IMR-90 (cell line): Measurements from ENCODE around the gene ITGA3. TPM values are rescaled to one million over a fixed set of nuclear protein-coding genes. Genes with fewer than 3 reads are reported as not detected.

Source experiments
- ATAC-seq: fragments of 200-7000 bp; cut with Tn5 transposase; 2 replicates; pipeline ENCODE4 v1.9.1; 2020; ENCODE audit warnings: low read depth, mild to moderate bottlenecking, moderate library complexity
- BruUV-seq: library from RNA; stranded (reverse); fragments of 400-500 nt; replicated peaks from 2 replicates; lab custom pipeline; 2021; lab: Mats Ljungman, UMichigan
- CTCF ChIA-PET: fragments of 300-600 bp; formaldehyde crosslinking; extraction: SDS; loops from one replicate; lab custom pipeline; 2021; ENCODE audit warnings: antibody characterized with exemption; lab: Yijun Ruan, JAX
- POLR2A ChIA-PET: fragments of 300-600 bp; sonication (Branson Sonifier 250); formaldehyde crosslinking; loops from one replicate; lab custom pipeline; 2022; ENCODE audit warnings: antibody characterized with exemption; ENCODE audit not compliant: unreplicated experiment; lab: Charles Lee
- DNase-seq: peaks from one replicate; pipeline ENCODE4 v3.0.0; 2013
- H2AFZ ChIP-seq: replicated peaks from 2 replicates; pipeline ENCODE3; 2013; ENCODE audit warnings: low read length, mild to moderate bottlenecking; ENCODE audit not compliant: poor library complexity
- H2AK5ac ChIP-seq: 2 replicates; pipeline ENCODE4 v1.6.1; 2013; ENCODE audit warnings: low read depth, low read length, inconsistent platforms
- H2AK9ac ChIP-seq: replicated peaks from 2 replicates; pipeline ENCODE3; 2013; ENCODE audit warnings: mild to moderate bottlenecking, low read depth, low read length, moderate library complexity; ENCODE audit not compliant: poor library complexity
- H2BK120ac ChIP-seq: 2 replicates; pipeline ENCODE4 v1.6.1; 2013; ENCODE audit warnings: low read depth, low read length, inconsistent platforms
- H2BK15ac ChIP-seq: 3 replicates; pipeline ENCODE4 v1.6.1; 2013; ENCODE audit warnings: low read depth, low read length, inconsistent platforms
- H2BK20ac ChIP-seq: 2 replicates; pipeline ENCODE4 v1.6.1; 2013; ENCODE audit warnings: low read depth, mild to moderate bottlenecking, inconsistent platforms, low read length, moderate library complexity
- H2BK5ac ChIP-seq: 2 replicates; pipeline ENCODE4 v1.6.1; 2013; ENCODE audit warnings: mild to moderate bottlenecking, low read depth, low read length, inconsistent platforms; ENCODE audit not compliant: poor library complexity, severe bottlenecking
- H3K14ac ChIP-seq: replicated peaks from 2 replicates; pipeline ENCODE4 v1.6.1; 2013; ENCODE audit warnings: low read depth, low read length, inconsistent platforms
- H3K18ac ChIP-seq: 2 replicates; pipeline ENCODE4 v1.6.1; 2013; ENCODE audit warnings: low read depth, low read length, control low read depth
- H3K23ac ChIP-seq: 2 replicates; pipeline ENCODE4 v1.6.1; 2013; ENCODE audit warnings: low read depth, low read length, inconsistent platforms
- H3K27ac ChIP-seq: 2 replicates; pipeline ENCODE4 v1.5.1; 2013; ENCODE audit warnings: mild to moderate bottlenecking, control low read depth, low read length; ENCODE audit not compliant: insufficient read depth
- H3K27me3 ChIP-seq: 2 replicates; pipeline ENCODE4 v1.6.1; 2013; ENCODE audit warnings: low read length; ENCODE audit not compliant: control insufficient read depth, insufficient read depth
- H3K36me3 ChIP-seq: 2 replicates; pipeline ENCODE4 v1.6.1; 2013; ENCODE audit warnings: low read length, mixed read lengths; ENCODE audit not compliant: control insufficient read depth, insufficient read depth
- H3K4ac ChIP-seq: 2 replicates; pipeline ENCODE4 v1.6.1; 2013; ENCODE audit warnings: low read depth, low read length, inconsistent platforms
- H3K4me1 ChIP-seq: 2 replicates; pipeline ENCODE4 v1.6.1; 2013; ENCODE audit warnings: low read length, mixed read lengths; ENCODE audit not compliant: control insufficient read depth, insufficient read depth
- H3K4me2 ChIP-seq: 2 replicates; pipeline ENCODE4 v1.6.1; 2013; ENCODE audit warnings: low read depth, mild to moderate bottlenecking, control low read depth, low read length, moderate library complexity
- H3K4me3 ChIP-seq: 2 replicates; pipeline ENCODE4 v1.5.1; 2013; ENCODE audit warnings: low read depth, mild to moderate bottlenecking, control low read depth, low read length, moderate library complexity; ENCODE audit not compliant: insufficient read depth
- H3K56ac ChIP-seq: 2 replicates; pipeline ENCODE4 v1.6.1; 2013; ENCODE audit warnings: low read length, inconsistent platforms; ENCODE audit not compliant: insufficient read depth; ENCODE audit errors: extremely low read depth
- H3K79me1 ChIP-seq, 2 experiments: 2 replicates each; pipeline ENCODE4 v1.6.1; 2013; ENCODE audit warnings: low read length in 2 of 2, inconsistent platforms in 1 of 2, low read depth in 1 of 2
- H3K9ac ChIP-seq: 2 replicates; pipeline ENCODE4 v1.6.1; 2013; ENCODE audit warnings: low read depth, low read length, control low read depth
- H3K9me1 ChIP-seq: 2 replicates; pipeline ENCODE4 v1.6.1; 2013; ENCODE audit warnings: low read length, inconsistent platforms; ENCODE audit not compliant: insufficient read depth
- H3K9me3 ChIP-seq: 2 replicates; pipeline ENCODE4 v1.6.1; 2013; ENCODE audit warnings: low read length; ENCODE audit not compliant: control insufficient read depth, insufficient read depth
- H4K20me1 ChIP-seq: 2 replicates; pipeline ENCODE4 v1.6.1; 2013; ENCODE audit warnings: low read length, inconsistent platforms; ENCODE audit not compliant: insufficient read depth
- H4K5ac ChIP-seq: 2 replicates; pipeline ENCODE4 v1.6.1; 2013; ENCODE audit warnings: mild to moderate bottlenecking, low read depth, low read length, control low read depth
- H4K8ac ChIP-seq, 2 experiments: 2 replicates each; pipeline ENCODE4 v1.6.1; 2013; ENCODE audit warnings: low read depth in 2 of 2, low read length in 2 of 2, control low read depth in 1 of 2, inconsistent platforms in 1 of 2
- H4K91ac ChIP-seq: 2 replicates; pipeline ENCODE4 v1.6.1; 2013; ENCODE audit warnings: low read depth, low read length, inconsistent platforms; ENCODE audit not compliant: insufficient read depth
- CEBPB ChIP-seq: IDR thresholded peaks from 2 replicates; pipeline ENCODE4 v1.6.1; 2012; ENCODE audit warnings: low read depth, low read length, improper control_type of control experiment
- CHD1 ChIP-seq: IDR thresholded peaks from 2 replicates; pipeline ENCODE4 v1.6.1; 2012; ENCODE audit warnings: low read depth, low read length, improper control_type of control experiment
- FOS ChIP-seq: fragments of 150-350 bp; IDR thresholded peaks from 2 replicates; pipeline ENCODE4 v1.6.1; 2016; ENCODE audit warnings: low read depth, low read length
- MXI1 ChIP-seq: IDR thresholded peaks from 2 replicates; pipeline ENCODE4 v1.6.1; 2012; ENCODE audit warnings: low read depth, mild to moderate bottlenecking, low read length, moderate library complexity, borderline replicate concordance
- POLR2A ChIP-seq: IDR thresholded peaks from 2 replicates; pipeline ENCODE4 v1.6.1; 2012; ENCODE audit warnings: mild to moderate bottlenecking, low read depth, low read length
- RAD21 ChIP-seq: IDR thresholded peaks from 2 replicates; pipeline ENCODE4 v1.6.1; 2012; ENCODE audit warnings: low read length, improper control_type of control experiment
- RCOR1 ChIP-seq: IDR thresholded peaks from 2 replicates; pipeline ENCODE4 v1.6.1; 2012; ENCODE audit warnings: mild to moderate bottlenecking, low read length, improper control_type of control experiment; ENCODE audit not compliant: insufficient replicate concordance
- RFX5 ChIP-seq: IDR thresholded peaks from 2 replicates; pipeline ENCODE4 v1.8.0; 2012; ENCODE audit warnings: low read depth, mild to moderate bottlenecking, low read length, moderate library complexity
- SMC3 ChIP-seq: fragments of 150-350 bp; IDR thresholded peaks from 2 replicates; pipeline ENCODE4 v1.6.1; 2016; ENCODE audit warnings: low read depth, mild to moderate bottlenecking, antibody characterized with exemption, low read length, moderate library complexity
- WGBS, 2 experiments: methylation state at CpG; one replicate each; pipeline versions ENCODE4 v1.1.5 to v1.1.7; 2013; ENCODE audit warnings: missing lambda C conversion rate in 2 of 2; ENCODE audit not compliant: insufficient read length in 1 of 2; ENCODE audit errors: extremely low coverage in 2 of 2; 5-methylcytosine and 5-hydroxymethylcytosine counted together
- dilution Hi-C: fragments of 300-500 bp; cut with HindIII; formaldehyde crosslinking; loops from one replicate; pipeline ENCODE4 v1.14.3; 2018; ENCODE audit warnings: low sequenced_read_pairs; ENCODE audit not compliant: unreplicated experiment
- in situ Hi-C: fragments of 300-500 bp; cut with MboI; formaldehyde crosslinking; loops from 3 replicates; pipeline ENCODE4 v1.14.3; 2019; ENCODE audit warnings: low sequenced_read_pairs, inconsistent platforms, mixed read lengths
- intact Hi-C: fragments of 100-400 bp; cut with micrococcal nuclease; formaldehyde crosslinking; loops from 2 replicates; pipeline ENCODE4 v1.10.0; 2022
- polyA plus RNA-seq, 3 experiments: library from polyadenylated mRNA; depleted of rRNA; stranded (reverse); fragments of >200 nt; gene quantifications; 2 replicates each; pipeline ENCODE4 v1.2.3, GENCODE V29; 2012; ENCODE audit warnings: low replicate concordance in 1 of 3
- total RNA-seq: library from RNA; depleted of rRNA; stranded (reverse); fragments of >200 nt; gene quantifications from 2 replicates; pipeline ENCODE4 v1.2.3, GENCODE V29; 2012
- TF ChIP-seq, protein P1 (sequence below): fragments of 150-350 bp; IDR thresholded peaks from 2 replicates; pipeline ENCODE4 v1.6.1; 2017; ENCODE audit warnings: mild to moderate bottlenecking, antibody characterized with exemption, low read length, low read depth
- TF ChIP-seq, protein P2 (sequence below): conservative IDR thresholded peaks from 2 replicates; pipeline ENCODE4 v1.5.1; 2012; ENCODE audit warnings: mild to moderate bottlenecking, low read depth, low read length, improper control_type of control experiment

Gene ITGA3
- total and polyA plus RNA-seq, 2 of the 4 experiments (the other 2 are of a cell fraction) = 78.0 to 202 TPM

DNA sequence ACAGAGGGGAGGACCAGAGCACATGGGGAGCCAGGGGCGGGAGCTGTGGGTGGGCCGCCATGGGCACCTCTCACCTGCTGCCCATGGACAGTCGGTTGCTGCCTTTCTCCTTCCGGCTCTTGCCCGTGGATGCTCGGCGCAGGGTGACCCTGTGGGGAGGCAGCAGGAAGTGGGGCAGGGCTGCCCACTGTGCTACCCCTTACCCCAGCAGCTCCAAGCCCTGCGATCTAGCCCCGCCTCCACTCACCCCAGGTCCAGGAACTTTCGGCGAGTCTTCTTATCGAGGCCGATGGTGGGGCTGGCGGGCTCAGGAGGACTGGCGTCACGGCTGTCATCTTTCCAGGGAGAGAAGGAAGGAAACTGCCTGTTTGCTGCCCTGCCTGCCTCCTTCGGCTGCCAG is 59.8 kb downstream of the ITGA3 start:
- Histone ChIP-seq H3K14ac (no peak overlapping the region), H2BK20ac (no peak overlapping the region), H2AFZ (no peak overlapping the region), H4K8ac (no peak overlapping the region), H3K4ac (no peak overlapping the region), H4K91ac (no peak overlapping the region), H4K20me1 (no peaks in the 10 kb centered on the region), H2BK15ac (no peak overlapping the region), H3K27me3 (no peaks in the 10 kb centered on the region), H3K9ac (no peak overlapping the region), H3K27ac (no peak overlapping the region), H3K4me1 (peaks cover 3% of the 10 kb centered on the region), H3K18ac (no peak overlapping the region), H4K5ac (no peak overlapping the region), H3K79me1 (no peaks in the 10 kb centered on the region), H3K4me2 (no peak overlapping the region), H3K23ac (no peak overlapping the region), H2AK5ac (no peak overlapping the region), H3K9me1 (no peaks in the 10 kb centered on the region; the same call in 1 of the 2 replicates), H3K4me3 (no peak overlapping the region), H3K36me3 (peaks cover 11% of the 10 kb centered on the region; the same call in 1 of the 2 replicates), H3K56ac (no peak overlapping the region), H2BK5ac (no peak overlapping the region), H3K9me3 (no peaks in the 10 kb centered on the region), H2AK9ac (no peak overlapping the region), H2BK120ac (no peak overlapping the region)
- no TSS peak for BruUV-seq
- WGBS, 2 experiments = no CpG with 5 or more reads among the region's 17 CpGs
- POLR2A ChIA-PET = no interaction called here
- in situ Hi-C loops = no loop called here
- dilution Hi-C loops = no loop called here
- ATAC-seq (no peak), DNase-seq (no peak)
- TF ChIP-seq CHD1 = no peak
- TF ChIP-seq, protein P1, sequence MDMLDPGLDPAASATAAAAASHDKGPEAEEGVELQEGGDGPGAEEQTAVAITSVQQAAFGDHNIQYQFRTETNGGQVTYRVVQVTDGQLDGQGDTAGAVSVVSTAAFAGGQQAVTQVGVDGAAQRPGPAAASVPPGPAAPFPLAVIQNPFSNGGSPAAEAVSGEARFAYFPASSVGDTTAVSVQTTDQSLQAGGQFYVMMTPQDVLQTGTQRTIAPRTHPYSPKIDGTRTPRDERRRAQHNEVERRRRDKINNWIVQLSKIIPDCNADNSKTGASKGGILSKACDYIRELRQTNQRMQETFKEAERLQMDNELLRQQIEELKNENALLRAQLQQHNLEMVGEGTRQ = no peak
- no peak for TF ChIP-seq SMC3
- TF ChIP-seq, protein P2, sequence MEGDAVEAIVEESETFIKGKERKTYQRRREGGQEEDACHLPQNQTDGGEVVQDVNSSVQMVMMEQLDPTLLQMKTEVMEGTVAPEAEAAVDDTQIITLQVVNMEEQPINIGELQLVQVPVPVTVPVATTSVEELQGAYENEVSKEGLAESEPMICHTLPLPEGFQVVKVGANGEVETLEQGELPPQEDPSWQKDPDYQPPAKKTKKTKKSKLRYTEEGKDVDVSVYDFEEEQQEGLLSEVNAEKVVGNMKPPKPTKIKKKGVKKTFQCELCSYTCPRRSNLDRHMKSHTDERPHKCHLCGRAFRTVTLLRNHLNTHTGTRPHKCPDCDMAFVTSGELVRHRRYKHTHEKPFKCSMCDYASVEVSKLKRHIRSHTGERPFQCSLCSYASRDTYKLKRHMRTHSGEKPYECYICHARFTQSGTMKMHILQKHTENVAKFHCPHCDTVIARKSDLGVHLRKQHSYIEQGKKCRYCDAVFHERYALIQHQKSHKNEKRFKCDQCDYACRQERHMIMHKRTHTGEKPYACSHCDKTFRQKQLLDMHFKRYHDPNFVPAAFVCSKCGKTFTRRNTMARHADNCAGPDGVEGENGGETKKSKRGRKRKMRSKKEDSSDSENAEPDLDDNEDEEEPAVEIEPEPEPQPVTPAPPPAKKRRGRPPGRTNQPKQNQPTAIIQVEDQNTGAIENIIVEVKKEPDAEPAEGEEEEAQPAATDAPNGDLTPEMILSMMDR = no peak
- no peak for TF ChIP-seq RAD21
- TF ChIP-seq FOS = no peak
- TF ChIP-seq RFX5 = no peak
- TF ChIP-seq MXI1 = no peak
- no peak for TF ChIP-seq CEBPB
- no peak for TF ChIP-seq POLR2A
- no peak for TF ChIP-seq RCOR1
- CTCF ChIA-PET = interaction anchor here (0.6 to 1.9 kb wide), 2 partner anchors 46 to 182 kb away, joined by 3 to 10 read pairs; no protein-coding TSS in a partner anchor
- intact Hi-C loops = loop anchor here (1.0 kb wide), 2 partner anchors 36 to 46 kb away; no protein-coding TSS in a partner anchor
